HCT116 (cell line): ENCODE data around the gene USP46. TPM values are rescaled to one million over a fixed set of nuclear protein-coding genes. Genes with fewer than 3 reads are reported as not detected.

ENCODE experiments used
- ATAC-seq: fragments of 200-7000 bp; cut with Tn5 transposase; 2 replicates; pipeline ENCODE4 v1.9.1; 2020; ENCODE audit warnings: mild to moderate bottlenecking, moderate library complexity
- BruUV-seq: library from RNA; stranded (reverse); fragments of 400-500 nt; replicated peaks from 2 replicates; lab custom pipeline; 2021; lab: Mats Ljungman, UMichigan
- CTCF ChIA-PET: fragments of 300-600 bp; sonication (Branson Sonifier 250); formaldehyde crosslinking; loops from one replicate; lab custom pipeline; 2021; ENCODE audit warnings: antibody characterized with exemption; lab: Charles Lee
- POLR2A ChIA-PET: fragments of 300-600, 350-600 bp; sonication (Branson Sonifier 250); formaldehyde crosslinking; loops from one replicate; lab custom pipeline; 2021; ENCODE audit warnings: antibody characterized with exemption; lab: Charles Lee
- RAD21 ChIA-PET, 2 experiments: fragments of 300-600 bp; sonication (Branson Sonifier 250); formaldehyde crosslinking; loops; one replicate each; lab custom pipeline; 2023; ENCODE audit warnings: low total read pairs in 2 of 2; ENCODE audit not compliant: uncharacterized antibody in 2 of 2, unreplicated experiment in 2 of 2, low non-redundant PET in 1 of 2; lab: Charles Lee
- DNase-seq: peaks from one replicate; pipeline ENCODE4 v3.0.0-alpha.2; 2010; ENCODE audit warnings: low read depth, low spot score
- H2AFZ ChIP-seq: fragments of 200-600 bp; shearing (Covaris generic), sonication (generic); 2 replicates; pipeline ENCODE4 v1.6.1; 2017; ENCODE audit warnings: low read depth, mixed run types, mixed read lengths, antibody characterized with exemption, low read length; ENCODE audit not compliant: poor library complexity, severe bottlenecking
- H3K27ac ChIP-seq: 2 replicates; pipeline ENCODE4 v1.5.1; 2012; ENCODE audit warnings: low read depth, low read length
- H3K27me3 ChIP-seq: fragments of 200-600 bp; sonication (generic); 2 replicates; pipeline ENCODE4 v1.6.1; 2016; ENCODE audit warnings: mixed run types, low read length, mixed read lengths; ENCODE audit not compliant: insufficient read depth
- H3K36me3 ChIP-seq, 2 experiments: fragments of 200-500 bp in 1 of 2; fragments of 200-600 bp in 1 of 2; sonication (Bioruptor generic) in 1 of 2; sonication (generic) in 1 of 2; 2 replicates each; pipeline versions ENCODE4 v1.5.1 to v1.6.1; 2014 to 2016; ENCODE audit warnings: low read length in 2 of 2, inconsistent platforms in 1 of 2, mixed read lengths in 1 of 2, mixed run types in 1 of 2; ENCODE audit not compliant: insufficient read depth in 2 of 2, control insufficient read depth in 1 of 2
- H3K4me1 ChIP-seq, 2 experiments: fragments of 200-600 bp in 1 of 2; sonication (generic) in 1 of 2; 2 replicates each; pipeline versions ENCODE4 v1.5.1 to v1.6.1; 2012 to 2017; ENCODE audit warnings: low read length in 2 of 2, inconsistent platforms in 1 of 2, mild to moderate bottlenecking in 1 of 2, mixed read lengths in 1 of 2, mixed run types in 1 of 2, moderate library complexity in 1 of 2; ENCODE audit not compliant: insufficient read depth in 2 of 2, control insufficient read depth in 1 of 2
- H3K4me2 ChIP-seq: fragments of 200-600 bp; sonication (generic); 2 replicates; pipeline ENCODE4 v1.6.1; 2017; ENCODE audit warnings: mixed run types, low read length, mixed read lengths
- H3K4me3 ChIP-seq, 2 experiments: fragments of 200-600 bp in 1 of 2; sonication (generic) in 1 of 2; replicated peaks in 1 of 2; 2 replicates each; pipeline ENCODE4 v1.5.1; 2011 to 2016; ENCODE audit warnings: low read length in 2 of 2, control low read depth in 1 of 2, low read depth in 1 of 2, mild to moderate bottlenecking in 1 of 2, mixed read lengths in 1 of 2, mixed run types in 1 of 2
- H3K79me2 ChIP-seq: fragments of 200-600 bp; sonication (generic); 2 replicates; pipeline ENCODE4 v1.6.1; 2017; ENCODE audit warnings: mild to moderate bottlenecking, mixed run types, low read length, moderate library complexity, mixed read lengths; ENCODE audit not compliant: insufficient read depth
- H3K9ac ChIP-seq: fragments of 200-600 bp; sonication (generic); 2 replicates; pipeline ENCODE4 v1.6.1; 2016; ENCODE audit warnings: low read length, mixed read lengths
- H3K9me2 ChIP-seq: fragments of 200-600 bp; sonication (generic), shearing (Covaris generic); 2 replicates; pipeline ENCODE4 v1.6.1; 2017; ENCODE audit warnings: mixed run types, mild to moderate bottlenecking, moderate library complexity; ENCODE audit not compliant: insufficient read depth
- H3K9me3 ChIP-seq, 2 experiments: fragments of 200-500 bp in 1 of 2; fragments of 200-600 bp in 1 of 2; sonication (Bioruptor generic) in 1 of 2; sonication (generic) in 1 of 2; 2 replicates each; pipeline ENCODE4 v1.6.1; 2014 to 2017; ENCODE audit warnings: low read length in 2 of 2, mixed read lengths in 2 of 2, inconsistent platforms in 1 of 2, low read depth in 1 of 2, mild to moderate bottlenecking in 1 of 2, mixed run types in 1 of 2, moderate library complexity in 1 of 2; ENCODE audit not compliant: control insufficient read depth in 1 of 2, insufficient read depth in 1 of 2
- H4K20me1 ChIP-seq: fragments of 200-600 bp; sonication (generic), shearing (Covaris generic); 2 replicates; pipeline ENCODE4 v1.6.1; 2017; ENCODE audit warnings: mixed run types, mild to moderate bottlenecking, moderate library complexity; ENCODE audit not compliant: insufficient read depth
- ATF3 ChIP-seq: IDR thresholded peaks from 2 replicates; pipeline ENCODE4 v1.6.1; 2012
- CEBPB ChIP-seq: IDR thresholded peaks from 2 replicates; pipeline ENCODE4 v1.6.1; 2012; ENCODE audit warnings: low read depth
- CTCF ChIP-seq, 3 experiments: fragments of 200-600 bp in 1 of 3; sonication (generic) in 1 of 3; IDR thresholded peaks in 2 of 3; conservative IDR thresholded peaks in 1 of 3; 2 replicates each; pipeline ENCODE4 v1.5.1; 2012 to 2017; ENCODE audit warnings: low read depth in 2 of 3, low read length in 2 of 3, antibody characterized with exemption in 1 of 3, borderline replicate concordance in 1 of 3, control low read depth in 1 of 3, mild to moderate bottlenecking in 1 of 3, mixed read lengths in 1 of 3, mixed run types in 1 of 3, moderate library complexity in 1 of 3; ENCODE audit not compliant: insufficient read depth in 1 of 3
- EZH2 ChIP-seq: fragments of 200-600 bp; sonication (generic); IDR thresholded peaks from 2 replicates; pipeline ENCODE4 v1.6.1; 2017; ENCODE audit warnings: antibody characterized with exemption, mixed run types
- EZH2phosphoT487 ChIP-seq: fragments of 200-600 bp; IDR thresholded peaks from 2 replicates; pipeline ENCODE4 v1.6.1; 2018; ENCODE audit warnings: antibody characterized with exemption, borderline replicate concordance
- POLR2A ChIP-seq: IDR thresholded peaks from 2 replicates; pipeline ENCODE4 v1.7.0; 2011; ENCODE audit warnings: borderline replicate concordance; ENCODE audit not compliant: insufficient read depth, insufficient read length; ENCODE audit errors: extremely low read depth
- POLR2AphosphoS5 ChIP-seq: IDR thresholded peaks from 2 replicates; pipeline ENCODE4 v1.6.1; 2011; ENCODE audit warnings: mild to moderate bottlenecking, low read depth, low read length, moderate library complexity
- SP1 ChIP-seq: IDR thresholded peaks from 2 replicates; pipeline ENCODE4 v1.6.1; 2012; ENCODE audit warnings: low read depth
- YY1 ChIP-seq: IDR thresholded peaks from 2 replicates; pipeline ENCODE4 v1.6.1; 2011; ENCODE audit warnings: low read length, low read depth, moderate library complexity, mild to moderate bottlenecking; ENCODE audit not compliant: insufficient replicate concordance; ENCODE audit errors: extremely low read depth
- ZFX ChIP-seq: fragments of 450-650 bp; IDR thresholded peaks from 2 replicates; pipeline ENCODE4 v1.6.1; 2017
- intact Hi-C: fragments of 100-400 bp; cut with micrococcal nuclease; formaldehyde crosslinking; loops from 2 replicates; pipeline ENCODE4 v1.10.0; 2022
- total RNA-seq: library from RNA; stranded (reverse); gene quantifications from one replicate; pipeline ENCODE4 v1.2.1, GENCODE V29; 2021; ENCODE audit not compliant: unreplicated experiment

The USP46 gene
- total RNA-seq, 1 experiment from 2014 or later, result 36.6 TPM

GRCh38 chr4:52592287-52592686 is 66.8 kb downstream of the USP46 start:
- no peak for DNase-seq
- no peak overlapping the region for H3K27ac ChIP-seq
- no peaks in the 10 kb centered on the region for H3K79me2 ChIP-seq
- TF ChIP-seq EZH2, result no peak
- TF ChIP-seq ZFX, result no peak
- no peak for TF ChIP-seq POLR2AphosphoS5
- TF ChIP-seq EZH2phosphoT487, result no peak
- no peak for TF ChIP-seq SP1
- no peak for TF ChIP-seq CEBPB
- intact Hi-C loops, result no loop called here
- no peak overlapping the region for H3K4me2 ChIP-seq
- H3K9me3 ChIP-seq, result no peaks in the 10 kb centered on the region
- BruUV-seq, result no TSS peak
- ChIA-PET CTCF (no interaction called here), POLR2A (no interaction called here), RAD21 (no interaction called here)
- H3K9me2 ChIP-seq, result no peaks in the 10 kb centered on the region
- H4K20me1 ChIP-seq, result no peaks in the 10 kb centered on the region
- no peak overlapping the region for H3K4me3 ChIP-seq
- H3K36me3 ChIP-seq, result peaks cover 7 to 18% of the 10 kb centered on the region in 2 experiments; a peak in 3 of 4 replicates
- H3K4me1 ChIP-seq, result no peaks in the 10 kb centered on the region
- no peak for ATAC-seq
- no peaks in the 10 kb centered on the region for H3K27me3 ChIP-seq
- H3K9ac ChIP-seq, result no peak overlapping the region
- no peak overlapping the region for H2AFZ ChIP-seq

- no peak overlapping the region for H2AFZ ChIP-seq
- CTCF ChIA-PET, result interaction anchor here (0.7 to 1.7 kb wide), 3 partner anchors 11 to 1689 kb away, joined by 3 to 10 read pairs (median 4); no protein-coding TSS in a partner anchor
- no peaks in the 10 kb centered on the region for H3K79me2 ChIP-seq
- no peaks in the 10 kb centered on the region for H3K9me2 ChIP-seq
- ATAC-seq, result no peak; the same call in 1 of the 2 replicates
- RAD21 ChIA-PET, result no interaction called here
- no peaks in the 10 kb centered on the region for H3K27me3 ChIP-seq
- POLR2A ChIA-PET, result interaction anchor here (1.2 kb wide), 1 partner anchor 123 kb away, joined by 4 read pairs; no protein-coding TSS in a partner anchor
- no peak overlapping the region for H3K9ac ChIP-seq
- H3K4me2 ChIP-seq, result no peak overlapping the region
- intact Hi-C loops, result loop anchor here (1.0 kb wide), 1 partner anchor 394 kb away; no protein-coding TSS in a partner anchor
- DNase-seq, result no peak
- H3K36me3 ChIP-seq, result peaks cover 0 to 5% of the 10 kb centered on the region in 2 experiments; a peak in 1 of 4 replicates
- no peak overlapping the region for H3K27ac ChIP-seq
- no peaks in the 10 kb centered on the region for H3K9me3 ChIP-seq
- no peaks in the 10 kb centered on the region for H3K4me1 ChIP-seq
- BruUV-seq, result no TSS peak
- no peaks in the 10 kb centered on the region for H4K20me1 ChIP-seq
- H3K4me3 ChIP-seq, result no peak overlapping the region
- no peak for TF ChIP-seq POLR2AphosphoS5
- TF ChIP-seq ATF3, result no peak
- TF ChIP-seq CTCF (IDR thresholded peaks at IDR 0.05 in 2 of 3, conservative IDR thresholded peaks at IDR 0.05 in 1 of 3; ENCODE audit: borderline replicate concordance in 1 of 3, insufficient read depth in 1 of 3, low read depth in 2 of 3, low read length in 2 of 3), result no peak
- TF ChIP-seq SP1, result no peak
- no peak for TF ChIP-seq POLR2A
- no peak for TF ChIP-seq YY1
- TF ChIP-seq EZH2phosphoT487, result no peak
- TF ChIP-seq, all 23 proteins: peak for 0
Observed at GRCh38 chr4:52588771-52589591, 70.1 kb downstream of the USP46 start.
